GM12874 (cell line): ENCODE data around the gene GNAI3.

Source experiments
- TF ChIP-seq, protein P1 (sequence below): IDR thresholded peaks from 2 replicates; pipeline ENCODE4 v1.5.1; 2011; ENCODE audit warnings: low read depth, mild to moderate bottlenecking, control low read depth, low read length, moderate library complexity; ENCODE audit not compliant: insufficient read depth

The GNAI3 gene

DNA sequence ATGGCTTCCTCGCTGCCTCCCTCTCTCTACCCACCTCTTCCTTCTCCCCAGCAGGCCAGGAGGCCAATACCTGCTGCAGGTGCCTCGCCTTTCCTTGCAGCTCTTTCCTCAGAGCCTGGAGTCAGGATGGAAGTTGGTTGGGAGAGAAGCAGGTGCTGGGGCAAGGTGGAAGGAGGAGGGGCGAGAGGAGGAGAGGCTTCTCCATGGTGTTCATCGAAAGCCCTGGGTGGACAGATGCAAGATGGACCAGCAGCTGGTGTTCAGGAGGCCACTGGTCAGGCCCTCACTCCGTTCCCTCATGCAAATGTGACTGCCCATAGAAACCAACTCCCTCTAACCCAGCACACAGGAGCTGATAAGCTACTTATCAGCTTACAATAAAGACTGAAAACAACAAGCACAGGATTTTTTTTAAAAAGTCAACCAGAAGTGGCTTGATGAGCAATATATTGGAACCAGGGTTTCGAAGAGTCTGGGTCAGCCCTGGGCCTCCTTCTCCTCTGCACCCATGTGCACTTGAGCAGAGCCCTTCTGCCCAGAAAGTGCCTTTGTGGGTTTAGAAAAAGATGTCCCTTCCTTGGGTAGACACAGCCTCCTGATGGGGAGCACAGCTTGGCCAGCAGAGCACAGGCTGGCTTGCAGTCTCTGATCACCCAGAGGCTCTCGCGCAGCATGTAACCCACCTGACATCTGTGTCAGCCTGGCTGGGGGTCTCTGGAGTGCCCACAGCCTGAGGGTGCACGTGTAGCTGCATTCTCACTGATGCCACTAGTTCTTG is 90.8 kb downstream of the GNAI3 start:
- TF ChIP-seq, protein P1, sequence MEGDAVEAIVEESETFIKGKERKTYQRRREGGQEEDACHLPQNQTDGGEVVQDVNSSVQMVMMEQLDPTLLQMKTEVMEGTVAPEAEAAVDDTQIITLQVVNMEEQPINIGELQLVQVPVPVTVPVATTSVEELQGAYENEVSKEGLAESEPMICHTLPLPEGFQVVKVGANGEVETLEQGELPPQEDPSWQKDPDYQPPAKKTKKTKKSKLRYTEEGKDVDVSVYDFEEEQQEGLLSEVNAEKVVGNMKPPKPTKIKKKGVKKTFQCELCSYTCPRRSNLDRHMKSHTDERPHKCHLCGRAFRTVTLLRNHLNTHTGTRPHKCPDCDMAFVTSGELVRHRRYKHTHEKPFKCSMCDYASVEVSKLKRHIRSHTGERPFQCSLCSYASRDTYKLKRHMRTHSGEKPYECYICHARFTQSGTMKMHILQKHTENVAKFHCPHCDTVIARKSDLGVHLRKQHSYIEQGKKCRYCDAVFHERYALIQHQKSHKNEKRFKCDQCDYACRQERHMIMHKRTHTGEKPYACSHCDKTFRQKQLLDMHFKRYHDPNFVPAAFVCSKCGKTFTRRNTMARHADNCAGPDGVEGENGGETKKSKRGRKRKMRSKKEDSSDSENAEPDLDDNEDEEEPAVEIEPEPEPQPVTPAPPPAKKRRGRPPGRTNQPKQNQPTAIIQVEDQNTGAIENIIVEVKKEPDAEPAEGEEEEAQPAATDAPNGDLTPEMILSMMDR: no peak

- TF ChIP-seq, protein P1: no peak
Observed at GRCh38 chr1:109639841-109640184, 91.4 kb downstream of the GNAI3 start.

- TF ChIP-seq, protein P1: peak; percentile 96
Observed at GRCh38 chr1:109640285-109640865, 92.0 kb downstream of the GNAI3 start.

DNA sequence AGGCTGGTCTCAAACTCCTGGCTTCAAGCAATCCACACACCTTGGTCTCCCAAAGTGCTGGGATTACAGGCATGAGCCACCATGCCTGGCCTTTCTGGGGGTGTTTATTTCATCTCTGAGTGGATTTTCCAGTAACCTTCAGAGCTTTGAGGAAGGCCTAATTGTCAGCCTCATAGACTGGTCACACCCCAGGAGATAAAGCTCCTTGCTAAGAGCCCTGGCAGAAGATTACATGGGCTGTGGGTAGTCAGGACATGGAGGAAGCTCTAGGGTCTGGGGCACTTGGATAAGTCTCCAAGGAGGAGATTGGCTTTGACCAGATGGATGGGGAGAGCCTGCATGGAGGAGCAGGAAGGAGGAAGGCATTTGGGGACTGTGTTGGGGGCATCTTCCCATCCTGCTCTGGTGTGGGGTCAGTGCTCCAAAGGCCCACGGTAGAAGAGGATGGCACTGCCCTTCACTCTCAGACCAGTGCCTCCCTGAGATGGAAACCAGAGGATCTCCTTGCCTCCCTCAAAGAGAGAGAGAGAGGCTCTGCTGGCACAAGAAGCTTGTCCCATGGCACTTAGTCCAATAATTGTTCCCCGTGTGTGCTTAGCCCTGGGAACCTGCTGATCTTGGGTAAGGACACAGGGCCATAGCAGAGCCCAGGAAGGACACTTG is 92.8 kb downstream of the GNAI3 start:
- TF ChIP-seq, protein P1: no peak

DNA sequence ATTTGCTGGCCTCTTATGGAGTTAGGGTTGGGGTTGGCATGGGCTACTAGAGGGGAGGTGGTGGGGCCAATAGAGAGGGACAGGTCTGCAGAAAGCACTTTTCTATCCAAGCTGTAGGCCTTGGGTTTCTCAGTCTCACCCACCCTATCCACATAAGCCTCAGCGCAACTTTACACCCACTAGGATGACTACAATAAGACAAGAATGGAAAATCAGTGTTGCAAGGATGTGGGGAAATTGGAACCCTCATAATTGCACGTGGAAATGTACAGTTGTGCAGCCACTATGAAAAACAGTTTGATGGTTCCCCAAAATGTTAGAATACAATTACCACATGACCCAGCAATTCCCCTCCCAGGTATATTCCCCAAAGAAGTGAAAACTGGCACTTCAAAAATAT is 93.4 kb downstream of the GNAI3 start:
- TF ChIP-seq, protein P1: no peak

- TF ChIP-seq, protein P1: no peak
Observed at GRCh38 chr1:109642626-109643025, 94.2 kb downstream of the GNAI3 start.

DNA sequence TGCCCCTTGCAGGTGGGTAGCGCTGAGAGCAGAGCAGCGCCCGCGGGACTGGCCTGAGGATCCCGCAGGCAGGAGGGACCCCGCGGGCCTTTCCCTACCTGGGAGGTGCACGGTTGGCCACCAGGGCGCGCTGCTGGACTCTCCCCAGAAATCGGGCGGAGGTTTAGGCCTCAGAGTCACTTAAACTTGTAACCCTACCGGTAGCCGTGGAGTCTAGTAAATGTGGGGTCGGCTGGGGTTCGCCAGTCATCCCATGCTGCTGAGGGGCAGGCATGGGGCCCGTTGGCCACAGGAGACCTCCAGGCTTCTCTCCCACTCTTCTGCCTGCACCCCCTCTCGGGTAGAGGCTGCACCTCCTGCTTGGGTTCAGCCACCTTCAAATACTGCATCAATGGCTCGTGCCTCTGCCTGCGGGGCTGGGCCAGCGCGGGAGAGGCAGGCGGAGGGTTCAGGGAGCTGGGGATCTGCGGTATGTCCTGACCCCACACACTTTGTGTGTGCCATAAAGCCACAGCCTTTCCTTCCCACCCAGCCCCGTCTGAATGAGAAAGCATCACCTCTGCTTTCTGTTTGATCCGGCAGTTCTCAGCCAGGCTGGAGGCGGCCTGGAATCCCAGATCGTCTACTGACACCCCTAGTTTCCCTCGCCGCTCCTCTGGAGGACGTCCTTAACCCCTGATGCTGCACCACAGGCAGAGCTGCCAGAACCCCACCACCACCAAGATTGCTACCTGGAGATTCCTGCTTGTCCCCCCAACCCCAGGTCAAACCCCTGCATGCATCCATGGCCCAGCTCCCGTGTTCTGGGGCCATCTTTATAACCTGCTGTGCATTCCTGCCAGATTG is 95.2 kb downstream of the GNAI3 start:
- TF ChIP-seq, protein P1: peak; percentile 95
